ENCODE results near the gene TSPAN33.
A peak's percentile ranks its signal among the peaks of the same experiment; 100 is the strongest.

TSPAN33 gene

GRCh38 chr7:129134356-129134987 is 10.0 kb upstream of the TSPAN33 start:
- H3K4me3 ChIP-seq (ENCODE audit: control insufficient read depth, low read depth, low read length), result no peak overlapping the region
- no peak for DNase-seq (ENCODE audit: low read depth)
- TF ChIP-seq CTCF (conservative IDR thresholded peaks at IDR 0.05; ENCODE audit: control insufficient read depth, insufficient read depth, low read depth, low read length), result no peak

- TF ChIP-seq CTCF (conservative IDR thresholded peaks at IDR 0.05; ENCODE audit: control insufficient read depth, insufficient read depth, low read depth, low read length), result no peak
- no peak overlapping the region for H3K4me3 ChIP-seq (ENCODE audit: control insufficient read depth, low read depth, low read length)
- DNase-seq (ENCODE audit: low read depth), result no peak
Observed at GRCh38 chr7:129136887-129137642, 7.4 kb upstream of the TSPAN33 start.

- no peak for TF ChIP-seq CTCF (conservative IDR thresholded peaks at IDR 0.05; ENCODE audit: control insufficient read depth, insufficient read depth, low read depth, low read length)
- DNase-seq (ENCODE audit: low read depth), result no peak
- H3K4me3 ChIP-seq (ENCODE audit: control insufficient read depth, low read depth, low read length), result no peak overlapping the region
Observed at GRCh38 chr7:129143724-129144094, 798 bp upstream of the TSPAN33 start.

- no peak for DNase-seq (ENCODE audit: low read depth)
- no peak for TF ChIP-seq CTCF (conservative IDR thresholded peaks at IDR 0.05; ENCODE audit: control insufficient read depth, insufficient read depth, low read depth, low read length)
- peak overlapping the region; percentile 12 for H3K4me3 ChIP-seq (ENCODE audit: control insufficient read depth, low read depth, low read length)
Observed at GRCh38 chr7:129144834-129145668, 544 bp downstream of the TSPAN33 start.

GRCh38 chr7:129146237-129146979 is 1.9 kb downstream of the TSPAN33 start:
- H3K4me3 ChIP-seq (ENCODE audit: control insufficient read depth, low read depth, low read length), result no peak overlapping the region
- no peak for TF ChIP-seq CTCF (conservative IDR thresholded peaks at IDR 0.05; ENCODE audit: control insufficient read depth, insufficient read depth, low read depth, low read length)
- no peak for DNase-seq (ENCODE audit: low read depth)

GRCh38 chr7:129147731-129148130 is 3.2 kb downstream of the TSPAN33 start:
- H3K4me3 ChIP-seq (ENCODE audit: control insufficient read depth, low read depth, low read length), result no peak overlapping the region
- no peak for DNase-seq (ENCODE audit: low read depth)
- TF ChIP-seq CTCF (conservative IDR thresholded peaks at IDR 0.05; ENCODE audit: control insufficient read depth, insufficient read depth, low read depth, low read length), result no peak
